Smooth muscle cell of the brain vasculature (primary cell): ENCODE data around the gene GRAP.
"Not testable (repeated sequence)": the region's sequence is repeated elsewhere in the genome, so short reads cannot be mapped to it uniquely, and the experiment has no call there.

Source experiments
- DNase-seq: peaks from one replicate; pipeline ENCODE4 v3.0.0-alpha.2; 2012; ENCODE audit warnings: low read depth, low spot score

GRAP gene

DNA sequence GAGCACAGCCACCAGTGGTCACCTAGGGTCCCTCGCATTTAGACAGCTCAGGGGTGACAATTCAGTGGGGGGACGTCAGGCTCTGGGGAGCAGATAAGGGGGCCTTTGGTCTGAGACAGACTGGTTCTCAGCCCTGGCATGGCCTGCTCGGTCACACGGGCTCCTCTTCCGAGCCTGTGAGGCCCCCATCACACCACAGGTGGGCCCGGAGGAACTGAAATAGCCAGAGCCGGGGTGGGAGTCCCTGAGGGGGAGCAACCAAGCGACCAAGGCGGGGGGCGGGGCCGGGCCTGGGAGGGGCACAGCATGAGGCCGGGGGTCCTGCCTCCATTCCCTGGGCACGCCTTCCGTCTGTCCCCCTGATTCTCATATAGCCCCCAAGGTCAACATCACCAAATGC, 4.4 kb downstream of the GRAP start:
- DNase-seq: not testable (repeated sequence)

- DNase-seq: not testable (repeated sequence)
Measured at GRCh38 chr17:19041871-19042270, 4.9 kb downstream of the GRAP start.

GRCh38 chr17:19040350-19040749, 6.4 kb downstream of the GRAP start:
- DNase-seq: not testable (repeated sequence)

DNA sequence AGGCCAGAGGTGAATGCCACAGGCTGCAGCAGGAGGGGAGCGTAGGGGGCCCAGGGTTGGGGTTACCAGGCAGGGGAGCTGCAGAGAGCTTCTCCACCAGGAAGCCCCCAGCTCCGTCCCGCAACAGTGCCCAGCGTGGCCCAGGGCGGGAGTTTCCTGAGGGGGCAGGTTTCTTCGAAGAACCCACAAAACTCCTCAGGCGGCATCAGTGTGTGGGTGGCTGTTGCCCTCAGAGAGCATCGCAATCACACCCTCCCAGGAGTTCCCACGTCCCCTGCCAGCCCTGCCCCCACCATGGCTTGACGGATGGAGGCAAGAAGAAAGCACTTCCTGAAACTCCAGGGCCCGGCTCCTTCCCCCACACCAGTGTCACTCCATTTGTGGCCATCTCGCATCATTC, 8.0 kb downstream of the GRAP start:
- not testable (repeated sequence) for DNase-seq

GRCh38 chr17:19038007-19038406, 8.8 kb downstream of the GRAP start:
- DNase-seq: not testable (repeated sequence)

DNA sequence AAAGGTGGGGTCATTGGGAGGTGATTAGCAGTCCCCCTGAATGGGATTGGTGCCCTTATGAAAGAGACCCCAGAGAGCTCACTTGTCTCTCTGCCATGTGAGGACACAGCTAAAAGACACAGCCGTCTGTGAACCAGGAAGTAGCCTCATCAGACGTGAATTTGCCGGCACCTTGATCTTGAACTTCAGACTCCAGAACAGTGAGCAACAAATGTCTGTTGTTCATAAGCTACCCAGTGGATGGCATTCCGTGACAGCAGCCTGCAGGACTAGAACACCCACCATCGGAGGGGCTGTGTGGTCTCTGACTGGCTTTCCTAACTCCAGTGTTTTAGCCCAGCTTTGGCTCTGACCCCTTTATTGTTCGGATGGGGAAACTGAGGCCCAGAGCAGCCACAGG, 9.2 kb downstream of the GRAP start:
- DNase-seq: not testable (repeated sequence)

- not testable (repeated sequence) for DNase-seq
Measured at GRCh38 chr17:19036186-19036585, 10.6 kb downstream of the GRAP start.

- DNase-seq: not testable (repeated sequence)
Measured at GRCh38 chr17:19032377-19032988, 14.3 kb downstream of the GRAP start.

- DNase-seq: not testable (repeated sequence)
Measured at GRCh38 chr17:19031729-19032128, 15.0 kb downstream of the GRAP start.

DNA sequence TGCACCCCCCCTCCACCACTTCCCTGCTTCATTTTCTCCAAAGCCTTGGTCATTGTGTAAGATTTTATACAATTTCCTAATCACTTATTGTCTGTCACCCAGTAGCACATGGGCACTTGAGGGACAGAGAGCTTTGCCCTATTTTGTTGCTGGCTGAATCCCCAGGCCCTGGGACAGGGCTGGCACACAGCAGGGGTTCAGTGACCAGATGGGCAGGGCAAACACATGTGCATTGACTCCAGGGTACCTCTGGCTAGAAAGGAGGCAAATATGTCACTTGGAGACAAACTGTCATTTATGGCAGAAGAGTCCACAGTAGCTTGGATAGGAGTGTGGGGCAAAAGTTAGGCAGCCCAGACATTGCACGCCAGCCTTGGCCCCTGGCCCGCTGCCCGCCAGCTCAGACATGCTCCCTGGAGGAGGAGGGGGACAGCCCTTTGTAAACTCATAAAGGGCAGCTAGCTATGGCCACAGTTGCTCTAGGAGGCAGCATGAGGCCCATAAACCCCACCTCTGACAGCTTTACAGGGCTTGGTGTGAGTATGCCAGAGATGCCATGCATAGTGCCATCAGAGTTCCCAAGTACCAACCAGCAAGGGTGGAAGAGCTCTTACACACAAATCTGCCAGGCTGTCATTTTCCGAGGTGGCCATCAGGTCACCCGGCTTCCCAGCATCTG, 15.8 kb downstream of the GRAP start:
- DNase-seq: not testable (repeated sequence)

- DNase-seq: not testable (repeated sequence)
Measured at GRCh38 chr17:19029740-19030139, 17.0 kb downstream of the GRAP start.

DNA sequence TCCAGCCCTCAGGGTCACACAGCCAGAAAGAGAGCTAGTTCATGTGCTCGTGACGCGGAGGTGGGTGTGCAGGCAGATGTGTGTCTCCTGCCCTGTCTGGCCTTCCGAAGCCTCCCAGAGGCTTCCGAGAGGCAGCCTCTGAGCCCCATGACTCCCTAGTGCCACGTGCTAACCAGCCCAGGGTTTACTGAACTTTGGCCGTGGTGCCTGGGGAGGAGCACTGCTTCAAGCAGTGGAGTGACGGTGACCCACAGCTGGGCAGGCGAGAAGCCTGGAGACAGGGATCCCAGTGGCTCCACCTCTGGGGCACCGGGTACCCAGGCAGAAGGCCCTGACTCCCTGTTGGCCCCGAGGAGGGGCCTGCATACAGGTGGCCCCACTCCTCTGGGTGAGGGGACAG, 18.1 kb downstream of the GRAP start:
- not testable (repeated sequence) for DNase-seq

GRCh38 chr17:19024101-19025078, 22.4 kb downstream of the GRAP start:
- DNase-seq: no peak

DNA sequence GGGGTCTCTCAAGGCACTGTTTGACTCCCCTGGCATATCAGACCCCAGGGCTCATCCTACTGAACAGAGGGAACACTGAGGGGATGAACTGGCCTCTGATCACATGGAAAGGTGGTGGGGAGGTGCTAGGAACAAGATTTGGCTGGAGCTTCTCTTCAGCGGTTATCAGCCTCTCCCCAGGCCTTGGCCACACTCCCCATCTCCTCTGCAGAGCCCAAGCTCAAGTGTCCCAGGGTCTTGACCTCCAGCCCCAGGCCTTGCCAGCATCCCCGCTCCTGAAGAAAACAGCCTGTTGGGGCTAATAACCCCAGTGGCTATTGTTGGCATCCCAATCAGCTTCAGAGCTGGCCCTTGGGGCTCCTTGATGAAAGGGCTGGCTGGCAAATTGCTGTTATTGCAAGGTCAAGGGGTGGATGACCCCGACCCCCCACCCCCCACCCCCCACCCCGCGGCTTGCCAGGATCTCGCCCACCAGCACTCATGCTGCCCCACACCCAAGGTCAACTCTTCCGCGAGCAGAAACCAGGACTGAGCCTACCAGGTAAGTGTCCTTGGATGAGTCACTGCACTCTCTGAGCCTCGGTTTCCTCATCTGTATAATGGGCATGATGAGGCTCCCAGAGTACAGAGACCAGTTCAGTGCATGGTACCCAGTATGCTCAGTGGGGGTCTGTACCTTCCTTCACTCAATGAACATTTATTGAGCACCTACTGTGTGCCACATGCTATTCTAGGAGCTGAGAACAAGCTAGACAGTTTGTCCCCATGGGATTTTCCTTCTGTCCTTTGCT, 23.4 kb downstream of the GRAP start:
- no peak for DNase-seq

- DNase-seq: no peak
Measured at GRCh38 chr17:19022747-19023146, 24.0 kb downstream of the GRAP start.

- DNase-seq: no peak
Measured at GRCh38 chr17:19022128-19022527, 24.6 kb downstream of the GRAP start.

DNA sequence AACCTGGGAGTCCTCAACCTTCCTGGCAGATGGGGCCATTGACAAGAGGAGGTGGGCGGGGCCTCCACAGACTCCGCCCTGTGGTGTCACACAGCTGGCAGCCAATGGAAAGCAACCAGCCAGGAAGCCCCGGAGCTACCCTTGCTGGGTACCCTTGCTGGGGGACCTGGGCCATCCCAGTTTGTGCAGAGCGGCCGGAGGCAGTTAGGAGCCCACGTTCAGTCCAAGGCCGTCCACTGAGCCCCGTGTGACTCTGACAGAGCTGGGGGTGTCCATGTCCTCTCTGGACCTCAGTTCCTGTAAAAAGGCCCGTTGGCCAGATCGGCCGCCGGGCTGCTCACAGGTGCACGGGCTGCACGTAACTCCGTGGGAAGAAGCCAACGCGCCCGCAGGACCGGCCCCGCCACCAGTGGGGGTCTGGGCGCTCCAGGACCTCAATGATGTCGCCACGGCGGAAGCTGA, 25.1 kb downstream of the GRAP start:
- DNase-seq: no peak

GRCh38 chr17:19021011-19021621, 25.6 kb downstream of the GRAP start:
- not testable (repeated sequence) for DNase-seq

- no peak for DNase-seq
Measured at GRCh38 chr17:19020016-19020415, 26.7 kb downstream of the GRAP start.

- no peak for DNase-seq
Measured at GRCh38 chr17:19019041-19019941, 27.5 kb downstream of the GRAP start.
